HepG2 (cell line): ENCODE data around the gene HS2ST1. TPM values are rescaled to one million over a fixed set of nuclear protein-coding genes. Genes with fewer than 3 reads are reported as not detected.

Experiments
- ATAC-seq: fragments of 200-7000 bp; cut with Tn5 transposase; 3 replicates; pipeline ENCODE4 v1.9.1; 2020; ENCODE audit warnings: mild to moderate bottlenecking, moderate library complexity
- BruUV-seq: library from RNA; stranded (reverse); fragments of 400-500 nt; replicated peaks from 2 replicates; lab custom pipeline; 2021; lab: Mats Ljungman, UMichigan
- CTCF ChIA-PET: fragments of 300-600 bp; formaldehyde crosslinking; extraction: SDS; loops from one replicate; lab custom pipeline; 2021; ENCODE audit warnings: low total read pairs, inconsistent platforms, low intra/inter-chr PET ratio; lab: Yijun Ruan, JAX
- POLR2A ChIA-PET: fragments of 350-600 bp; sonication (Branson Sonifier 250); formaldehyde crosslinking; loops from one replicate; lab custom pipeline; 2020; ENCODE audit warnings: antibody characterized with exemption, inconsistent platforms; lab: Yijun Ruan, JAX
- DNase-seq: peaks from one replicate; pipeline ENCODE4 v3.0.0-alpha.2; 2015; ENCODE audit warnings: low spot score
- FAIRE-seq: peaks from 3 replicates; lab custom pipeline; 2011; peaks lifted over from hg19 to GRCh38; lab: Jason Lieb, UNC
- H2AFZ ChIP-seq: one replicate; pipeline ENCODE4 v1.6.1; 2011; ENCODE audit warnings: low read length, inconsistent platforms
- H3K27ac ChIP-seq: fragments of 300-600 bp; 3 replicates; pipeline ENCODE4 v1.8.0; 2011; ENCODE audit warnings: mixed run types, mild to moderate bottlenecking, mixed read lengths, low read length, inconsistent platforms; ENCODE audit not compliant: insufficient read depth; ENCODE audit errors: extremely low read length
- H3K27me3 ChIP-seq, 2 experiments: fragments of 200-600 bp in 1 of 2; 2 replicates in 1 of 2; 3 replicates in 1 of 2; pipeline versions ENCODE4 v1.6.0 to v1.8.0; 2011; ENCODE audit warnings: low read length in 2 of 2, mild to moderate bottlenecking in 2 of 2, moderate library complexity in 2 of 2, inconsistent platforms in 1 of 2; ENCODE audit not compliant: insufficient read depth in 2 of 2, control insufficient read depth in 1 of 2
- H3K36me3 ChIP-seq, 2 experiments: fragments of 200-600 bp in 1 of 2; replicated peaks in 1 of 2; 2 replicates in 1 of 2; 3 replicates in 1 of 2; pipeline versions ENCODE4 v1.5.1 to v1.8.0; 2011; ENCODE audit warnings: low read length in 2 of 2, inconsistent platforms in 1 of 2; ENCODE audit not compliant: insufficient read depth in 2 of 2, control insufficient read depth in 1 of 2
- H3K4me1 ChIP-seq: 2 replicates; pipeline ENCODE4 v1.5.1; 2012; ENCODE audit warnings: low read length, inconsistent platforms; ENCODE audit not compliant: insufficient read depth
- H3K4me2 ChIP-seq: 2 replicates; pipeline ENCODE4 v1.6.0; 2011; ENCODE audit warnings: low read depth, low read length, inconsistent platforms
- H3K4me3 ChIP-seq, 3 experiments: fragments of 200-600 bp in 1 of 3; sonication (generic), shearing (Covaris generic) in 1 of 3; replicated peaks in 1 of 3; 2 replicates each; pipeline ENCODE4 v1.5.1; 2011 to 2016; ENCODE audit warnings: low read length in 3 of 3, inconsistent platforms in 2 of 3, low read depth in 2 of 3, mild to moderate bottlenecking in 2 of 3, control low read depth in 1 of 3, mixed read lengths in 1 of 3; ENCODE audit not compliant: insufficient read depth in 1 of 3
- H3K79me2 ChIP-seq: one replicate; pipeline ENCODE4 v1.6.1; 2011; ENCODE audit warnings: low read length, inconsistent platforms; ENCODE audit not compliant: insufficient read depth
- H3K9ac ChIP-seq: 2 replicates; pipeline ENCODE4 v1.6.0; 2011; ENCODE audit warnings: mild to moderate bottlenecking, low read depth, low read length, inconsistent platforms; ENCODE audit not compliant: insufficient read depth
- H3K9me3 ChIP-seq: 2 replicates; pipeline ENCODE4 v1.5.1; 2012; ENCODE audit warnings: mild to moderate bottlenecking, low read length
- H4K20me1 ChIP-seq: 2 replicates; pipeline ENCODE4 v1.6.0; 2011; ENCODE audit warnings: inconsistent platforms, mild to moderate bottlenecking, low read length, moderate library complexity; ENCODE audit not compliant: insufficient read depth
- LRRFIP1 ChIP-seq: sonication (generic); formaldehyde crosslinking; conservative IDR thresholded peaks from 2 replicates; pipeline ENCODE4 v1.4.0; 2020; ENCODE audit warnings: missing genetic modification reagents
- NFAT5 ChIP-seq: sonication (generic); formaldehyde crosslinking; IDR thresholded peaks from 2 replicates; pipeline ENCODE4 v1.4.0; 2020; ENCODE audit warnings: missing genetic modification reagents
- PRMT3 ChIP-seq: sonication (generic); formaldehyde crosslinking; IDR thresholded peaks from 2 replicates; pipeline ENCODE4 v1.8.1; 2022; ENCODE audit warnings: low read depth, mild to moderate bottlenecking, moderate library complexity, missing genetic modification reagents, borderline replicate concordance
- ZBTB40 ChIP-seq, 2 experiments: fragments of 450-650 bp in 1 of 2; sonication (generic) in 1 of 2; formaldehyde crosslinking in 1 of 2; IDR thresholded peaks; 2 replicates each; pipeline versions ENCODE4 v1.6.1 to v1.8.0; 2016 to 2022; ENCODE audit warnings: antibody characterized with exemption in 1 of 2, mild to moderate bottlenecking in 1 of 2, missing genetic modification reagents in 1 of 2
- ZFP1 ChIP-seq: IDR thresholded peaks from 2 replicates; pipeline ENCODE4 v1.6.1; 2016
- ZNF251 ChIP-seq: sonication (generic); formaldehyde crosslinking; IDR thresholded peaks from 2 replicates; pipeline ENCODE4 v1.9.0; 2021; ENCODE audit warnings: mild to moderate bottlenecking, missing genetic modification reagents
- ZNF768 ChIP-seq: sonication (generic); formaldehyde crosslinking; IDR thresholded peaks from 2 replicates; pipeline ENCODE4 v1.4.0; 2020; ENCODE audit warnings: missing genetic modification reagents
- WGBS: methylation state at CpG from one replicate; pipeline ENCODE4 v1.1.6; 2017; ENCODE audit warnings: low lambda C conversion rate; 5-methylcytosine and 5-hydroxymethylcytosine counted together
- in situ Hi-C: cut with HindIII; loops from 2 replicates; pipeline ENCODE4 v1.10.0; 2017; ENCODE audit warnings: low pct_unique_long_range_greater_than_20kb; ENCODE audit not compliant: extremely low pct_ligation_motif_present
- intact Hi-C: fragments of 100-400 bp; cut with micrococcal nuclease; formaldehyde crosslinking; loops from one replicate; pipeline ENCODE4 v1.10.0; 2022; ENCODE audit not compliant: unreplicated experiment
- polyA plus RNA-seq, 8 experiments: library from polyadenylated mRNA; depleted of rRNA in 3 of 8; stranded (reverse) in 7 of 8; unstranded in 1 of 8; fragments of >200 nt; fragmentation: Illumina TruSeq in 4 of 8; extraction: Trizol in 4 of 8; gene quantifications; 2 replicates each; pipeline versions ENCODE4 v1.2.1 to v1.2.3, GENCODE V29; 2011 to 2016; ENCODE audit warnings: low read depth in 4 of 8, missing spikeins in 1 of 8, mixed read lengths in 1 of 8; ENCODE audit not compliant: insufficient read depth in 1 of 8
- total RNA-seq, 5 experiments: library from RNA; depleted of rRNA; stranded (reverse); fragments of >200 nt; fragmentation: Illumina TruSeq; extraction: Trizol; gene quantifications; 2 replicates each; pipeline ENCODE4 v1.2.3, GENCODE V29; 2016; ENCODE audit warnings: low read depth in 1 of 5

HS2ST1 gene
- total and polyA plus RNA-seq, 2 of the 13 experiments (the other 11 are each of a cell fraction or from before 2014, with no cell fraction given) = 22.1 to 58.7 TPM

- WGBS = 93% methylated on average over 1 of the region's 1 CpG
- in situ Hi-C loops = no loop called here
- Histone ChIP-seq H3K4me2 (no peak overlapping the region), H2AFZ (no peak overlapping the region), H4K20me1 (no peaks in the 10 kb centered on the region), H3K4me1 (no peaks in the 10 kb centered on the region), H3K4me3 (no peak overlapping the region), H3K27ac (no peak overlapping the region), H3K9ac (no peak overlapping the region), H3K36me3 (no peaks in the 10 kb centered on the region), H3K79me2 (peaks cover 41% of the 10 kb centered on the region), H3K27me3 (no peaks in the 10 kb centered on the region), H3K9me3 (no peaks in the 10 kb centered on the region)
- ATAC-seq (no peak), DNase-seq (no peak), FAIRE-seq (no peak)
- intact Hi-C loops = no loop called here
- ChIA-PET CTCF (no interaction called here), POLR2A (no interaction called here)
- no TSS peak for BruUV-seq
- TF ChIP-seq LRRFIP1 (CRISPR knock-in tag) = no peak
- TF ChIP-seq ZFP1 (CRISPR knock-in tag) = no peak
- TF ChIP-seq NFAT5 = no peak
- no peak for TF ChIP-seq ZNF251 (CRISPR knock-in tag)
- no peak for TF ChIP-seq ZBTB40 (IDR thresholded peaks at IDR 0.05)
- TF ChIP-seq ZBTB40 (CRISPR knock-in tag; IDR thresholded peaks at IDR 0.05) = no peak
- no peak for TF ChIP-seq PRMT3
- no peak for TF ChIP-seq ZNF768 (CRISPR knock-in tag)
Observed at GRCh38 chr1:87064986-87065385, 150.6 kb downstream of the HS2ST1 start.
